ENCODE measurements around the gene PRDM2. TPM values are rescaled to one million over a fixed set of nuclear protein-coding genes. Genes with fewer than 3 reads are reported as not detected.

PRDM2 gene
- total and polyA plus RNA-seq, 2 of the 13 experiments (the other 11 are each of a cell fraction or from before 2014, with no cell fraction given) = 4.0 to 6.5 TPM

- H3K4me2 ChIP-seq (ENCODE audit: low read depth, low read length) = no peak overlapping the region
- peaks cover 6% of the 10 kb centered on the region; the same call in 1 of the 2 replicates for H4K20me1 ChIP-seq (ENCODE audit: insufficient read depth, low read length)
- no peaks in the 10 kb centered on the region for H3K36me3 ChIP-seq (replicated peaks in 1 of 2; ENCODE audit: control insufficient read depth in 1 of 2, insufficient read depth in 2 of 2, low read length in 2 of 2)
- peaks cover 71% of the 10 kb centered on the region for H3K79me2 ChIP-seq (ENCODE audit: insufficient read depth, low read length)
- no peak overlapping the region for H3K27ac ChIP-seq (ENCODE audit: extremely low read length, insufficient read depth, low read length)
- 74% methylated on average over 5 of the region's 5 CpGs for WGBS (ENCODE audit: low lambda C conversion rate)
- peaks cover 15% of the 10 kb centered on the region for H3K4me1 ChIP-seq (ENCODE audit: insufficient read depth, low read length)
- H3K4me3 ChIP-seq (replicated peaks in 1 of 3; ENCODE audit: insufficient read depth in 1 of 3, low read depth in 2 of 3, low read length in 3 of 3) = no peak overlapping the region
- CTCF ChIA-PET (ENCODE audit: low intra/inter-chr PET ratio, low total read pairs) = no interaction called here
- H3K27me3 ChIP-seq (ENCODE audit: control insufficient read depth in 1 of 2, insufficient read depth in 2 of 2, low read length in 2 of 2) = no peaks in the 10 kb centered on the region
- no peaks in the 10 kb centered on the region for H3K9me3 ChIP-seq (ENCODE audit: low read length)
- no peak for TF ChIP-seq MTA1 (CRISPR knock-in tag; IDR thresholded peaks at IDR 0.05; ENCODE audit: borderline replicate concordance)
- TF ChIP-seq TRIM24 (CRISPR knock-in tag; IDR thresholded peaks at IDR 0.05) = no peak
- TF ChIP-seq CHD2 (IDR thresholded peaks at IDR 0.05; ENCODE audit: low read depth, low read length) = no peak
- TF ChIP-seq GMEB2 (CRISPR knock-in tag; IDR thresholded peaks at IDR 0.05; ENCODE audit: low read depth) = no peak
- no peak for TF ChIP-seq AKNA (CRISPR knock-in tag; IDR thresholded peaks at IDR 0.05; ENCODE audit: borderline replicate concordance)
- no peak for TF ChIP-seq TMF1 (CRISPR knock-in tag; IDR thresholded peaks at IDR 0.05; ENCODE audit: low read depth)
- no peak for TF ChIP-seq ZFP36 (IDR thresholded peaks at IDR 0.05; ENCODE audit: borderline replicate concordance, low read depth, low read length, partially characterized antibody)
- no peak for TF ChIP-seq SPEN (CRISPR knock-in tag; IDR thresholded peaks at IDR 0.05; ENCODE audit: low read depth)
- TF ChIP-seq ZNF558 (CRISPR knock-in tag; IDR thresholded peaks at IDR 0.05; ENCODE audit: borderline replicate concordance) = no peak
- no peak for TF ChIP-seq ARHGAP35 (CRISPR knock-in tag; IDR thresholded peaks at IDR 0.05; ENCODE audit: borderline replicate concordance)
- TF ChIP-seq ZNF235 (CRISPR knock-in tag; IDR thresholded peaks at IDR 0.05; ENCODE audit: borderline replicate concordance) = no peak
- no peak for TF ChIP-seq ZBTB3 (CRISPR knock-in tag; IDR thresholded peaks at IDR 0.05; ENCODE audit: borderline replicate concordance, low read depth)
- no peak for TF ChIP-seq ZNF589 (CRISPR knock-in tag; conservative IDR thresholded peaks at IDR 0.05)
- TF ChIP-seq TCF7L2 (IDR thresholded peaks at IDR 0.05; ENCODE audit: low read depth, low read length) = no peak
- TF ChIP-seq ZNF83 (CRISPR knock-in tag; IDR thresholded peaks at IDR 0.05; ENCODE audit: borderline replicate concordance) = no peak
- TF ChIP-seq ZNF33A (CRISPR knock-in tag; IDR thresholded peaks at IDR 0.05; ENCODE audit: borderline replicate concordance) = no peak
- POLR2A ChIA-PET = interaction anchor here (1.9 kb wide), 1 partner anchor 12 kb away, joined by 5 read pairs; no protein-coding TSS in a partner anchor
- H2AFZ ChIP-seq (ENCODE audit: low read length) = no peak overlapping the region
- in situ Hi-C loops (cut with HindIII; ENCODE audit: extremely low pct_ligation_motif_present, low pct_unique_long_range_greater_than_20kb) = no loop called here
- BruUV-seq (replicated peaks) = no TSS peak
- ATAC-seq = no peak
- peak; percentile 28 for FAIRE-seq
- H3K9ac ChIP-seq (ENCODE audit: insufficient read depth, low read depth, low read length) = no peak overlapping the region
- peak; percentile 13 for DNase-seq (ENCODE audit: low spot score)
- intact Hi-C loops (cut with micrococcal nuclease; ENCODE audit: unreplicated experiment) = no loop called here
Observed at GRCh38 chr1:13760921-13761320, 60.9 kb downstream of the PRDM2 start.

All from HepG2 (cell line).